AG09309 (cell line): ENCODE data around the gene ZNF831.

ENCODE experiments used
- DNase-seq: peaks from one replicate; pipeline ENCODE4 v3.0.0-alpha.2; 2010; ENCODE audit warnings: low read depth
- H3K4me3 ChIP-seq: 2 replicates; pipeline ENCODE4 v1.5.1; 2011; ENCODE audit warnings: mild to moderate bottlenecking, low read depth, low read length, moderate library complexity; ENCODE audit not compliant: control insufficient read depth
- CTCF ChIP-seq: IDR thresholded peaks from 2 replicates; pipeline ENCODE4 v1.5.1; 2011; ENCODE audit warnings: mild to moderate bottlenecking, low read depth, low read length, inconsistent platforms; ENCODE audit not compliant: insufficient read depth, control insufficient read depth; ENCODE audit errors: missing control alignments

The ZNF831 gene

GRCh38 chr20:59159493-59160376 lies 3.9 kb upstream of the ZNF831 start:
- H3K4me3 ChIP-seq: no peak overlapping the region
- DNase-seq: no peak
- no peak for TF ChIP-seq CTCF

GRCh38 chr20:59160389-59161115 lies 3.1 kb upstream of the ZNF831 start:
- TF ChIP-seq CTCF: no peak
- no peak for DNase-seq
- H3K4me3 ChIP-seq: no peak overlapping the region

- DNase-seq: no peak
- TF ChIP-seq CTCF: no peak
- H3K4me3 ChIP-seq: no peak overlapping the region
Measured at GRCh38 chr20:59161721-59162120, 1.9 kb upstream of the ZNF831 start.

GRCh38 chr20:59164686-59165391 lies 1.2 kb downstream of the ZNF831 start:
- TF ChIP-seq CTCF: no peak
- no peak overlapping the region for H3K4me3 ChIP-seq
- no peak for DNase-seq

- TF ChIP-seq CTCF: no peak
- no peak for DNase-seq
Measured at GRCh38 chr20:59165396-59165795, 1.8 kb downstream of the ZNF831 start.

GRCh38 chr20:59165891-59166709 lies 2.5 kb downstream of the ZNF831 start:
- TF ChIP-seq CTCF: no peak
- DNase-seq: no peak
- no peak overlapping the region for H3K4me3 ChIP-seq

More at GRCh38 chr20:59165396-59165795, 1.8 kb downstream of the ZNF831 start:
- no peak overlapping the region for H3K4me3 ChIP-seq
